ENCODE measurements around the gene CCDC149.

DNA sequence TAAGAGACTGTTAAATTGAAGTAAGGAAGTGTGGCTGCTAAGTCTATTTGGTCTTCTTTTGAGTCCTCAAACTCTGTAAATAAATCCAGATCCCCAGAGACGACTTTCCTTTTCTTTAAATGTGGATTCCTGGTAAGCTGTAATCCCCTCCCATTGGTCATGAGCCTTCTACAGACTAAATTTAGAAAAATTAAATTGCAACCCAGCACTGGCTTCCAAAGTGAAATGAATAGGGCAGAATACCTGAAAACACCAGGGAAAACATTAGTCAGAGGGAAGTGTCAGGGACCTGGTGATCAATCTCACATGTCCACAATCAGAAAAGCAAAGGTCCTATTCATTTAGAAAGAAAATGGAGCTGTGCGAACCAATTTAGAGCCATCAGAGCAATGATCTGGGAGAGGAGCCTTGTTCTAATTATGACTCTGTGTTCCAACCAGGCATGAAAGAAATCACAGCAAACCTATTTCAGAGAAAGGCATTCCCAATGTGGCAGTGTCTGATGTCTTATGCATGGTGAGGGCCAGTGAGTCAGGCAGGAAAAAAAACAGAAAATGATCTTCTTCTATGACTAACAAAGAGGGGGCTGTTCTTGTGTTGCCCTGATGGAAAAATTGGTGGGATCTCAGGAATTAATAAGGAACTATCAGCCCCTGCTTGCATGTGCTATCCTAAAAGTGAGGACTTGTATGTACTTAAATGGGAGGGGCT is 19.8 kb upstream of the CCDC149 start:
- TF ChIP-seq, protein P1, sequence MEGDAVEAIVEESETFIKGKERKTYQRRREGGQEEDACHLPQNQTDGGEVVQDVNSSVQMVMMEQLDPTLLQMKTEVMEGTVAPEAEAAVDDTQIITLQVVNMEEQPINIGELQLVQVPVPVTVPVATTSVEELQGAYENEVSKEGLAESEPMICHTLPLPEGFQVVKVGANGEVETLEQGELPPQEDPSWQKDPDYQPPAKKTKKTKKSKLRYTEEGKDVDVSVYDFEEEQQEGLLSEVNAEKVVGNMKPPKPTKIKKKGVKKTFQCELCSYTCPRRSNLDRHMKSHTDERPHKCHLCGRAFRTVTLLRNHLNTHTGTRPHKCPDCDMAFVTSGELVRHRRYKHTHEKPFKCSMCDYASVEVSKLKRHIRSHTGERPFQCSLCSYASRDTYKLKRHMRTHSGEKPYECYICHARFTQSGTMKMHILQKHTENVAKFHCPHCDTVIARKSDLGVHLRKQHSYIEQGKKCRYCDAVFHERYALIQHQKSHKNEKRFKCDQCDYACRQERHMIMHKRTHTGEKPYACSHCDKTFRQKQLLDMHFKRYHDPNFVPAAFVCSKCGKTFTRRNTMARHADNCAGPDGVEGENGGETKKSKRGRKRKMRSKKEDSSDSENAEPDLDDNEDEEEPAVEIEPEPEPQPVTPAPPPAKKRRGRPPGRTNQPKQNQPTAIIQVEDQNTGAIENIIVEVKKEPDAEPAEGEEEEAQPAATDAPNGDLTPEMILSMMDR (IDR thresholded peaks at IDR 0.05; ENCODE audit: insufficient read depth, low read depth, low read length): no peak
- TF ChIP-seq EZH2 (IDR thresholded peaks at IDR 0.05; ENCODE audit: insufficient read depth, low read length): no peak

Measured in astrocyte (in vitro differentiated cells and primary cell).